ENCODE measurements around the gene PRRC2B. TPM values are rescaled to one million over a fixed set of nuclear protein-coding genes. Genes with fewer than 3 reads are reported as not detected.

Gene PRRC2B
- total and polyA plus RNA-seq, 2 of the 13 experiments (the other 11 are each of a cell fraction or from before 2014, with no cell fraction given) = 20.8 to 37.4 TPM

DNA sequence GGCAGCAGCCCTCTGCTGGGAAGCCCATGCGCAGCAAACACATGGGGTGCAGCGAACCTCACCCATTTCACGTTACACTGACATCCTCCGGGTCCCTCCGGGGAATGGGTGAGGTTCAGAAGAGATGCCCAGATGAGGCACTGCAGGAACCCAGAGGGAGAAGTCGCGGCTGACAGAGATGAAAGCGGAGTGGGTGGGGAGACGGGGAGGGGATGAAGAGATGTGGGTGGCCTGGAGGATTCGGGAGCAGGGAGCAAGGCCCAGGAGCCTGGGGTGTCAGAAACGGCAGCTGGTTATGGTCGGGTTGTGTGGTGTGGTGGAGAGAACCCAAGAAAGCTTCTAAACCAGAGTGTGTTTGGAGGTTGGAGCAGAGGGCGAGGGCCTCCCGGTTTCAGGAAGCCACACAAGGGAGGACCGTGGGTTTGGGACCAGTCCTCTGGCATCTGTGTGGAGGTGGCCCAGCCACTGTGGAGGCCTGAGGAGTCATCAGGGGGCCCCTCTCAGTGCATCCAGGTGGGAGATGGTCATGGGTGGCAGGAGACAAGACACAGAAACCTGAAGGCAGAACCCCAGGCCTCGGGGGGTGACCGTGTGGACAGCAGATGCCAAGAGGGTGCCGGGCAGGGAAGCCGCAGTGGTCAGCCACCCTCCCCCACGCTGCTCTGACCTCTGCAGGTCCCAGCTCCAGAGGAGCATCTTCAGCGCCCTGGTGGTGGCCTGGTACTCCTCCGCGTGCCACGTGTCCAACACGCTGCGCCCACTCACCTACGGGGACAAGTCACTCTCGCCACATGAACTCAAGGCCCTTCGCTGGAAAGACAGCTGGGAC lies 128.6 kb downstream of the PRRC2B start:
- Histone ChIP-seq H3K27ac (ENCODE audit: extremely low read length, insufficient read depth, low read length) (no peak overlapping the region), H3K9me3 (ENCODE audit: low read length) (no peaks in the 10 kb centered on the region), H3K4me2 (ENCODE audit: low read depth, low read length) (no peak overlapping the region), H3K36me3 (replicated peaks in 1 of 2; ENCODE audit: control insufficient read depth in 1 of 2, insufficient read depth in 2 of 2, low read length in 2 of 2) (peaks cover 19 to 50% of the 10 kb centered on the region in 2 experiments), H2AFZ (ENCODE audit: low read length) (no peak overlapping the region), H4K20me1 (ENCODE audit: insufficient read depth, low read length) (no peaks in the 10 kb centered on the region), H3K79me2 (ENCODE audit: insufficient read depth, low read length) (no peaks in the 10 kb centered on the region), H3K9ac (ENCODE audit: insufficient read depth, low read depth, low read length) (no peak overlapping the region), H3K4me3 (replicated peaks in 1 of 3; ENCODE audit: insufficient read depth in 1 of 3, low read depth in 2 of 3, low read length in 3 of 3) (no peak overlapping the region), H3K4me1 (ENCODE audit: insufficient read depth, low read length) (no peaks in the 10 kb centered on the region), H3K27me3 (ENCODE audit: control insufficient read depth in 1 of 2, insufficient read depth in 2 of 2, low read length in 2 of 2) (no peaks in the 10 kb centered on the region)
- ATAC-seq (peak; percentile 18; the same call in 2 of the 3 replicates), DNase-seq (ENCODE audit: low spot score) (no peak), FAIRE-seq (no peak)
- no TSS peak for BruUV-seq (replicated peaks)
- in situ Hi-C loops (cut with HindIII; ENCODE audit: extremely low pct_ligation_motif_present, low pct_unique_long_range_greater_than_20kb) = no loop called here
- no peak for TF ChIP-seq GPN1 (CRISPR knock-in tag; IDR thresholded peaks at IDR 0.05; ENCODE audit: borderline replicate concordance)
- TF ChIP-seq POLR2A (IDR thresholded peaks at IDR 0.05; ENCODE audit: insufficient read depth in 1 of 2, low read depth in 2 of 2, low read length in 2 of 2) = peak in 1 of 2 experiments; percentile 38; a peak in 1 of 4 replicates
- peak; percentile 56 for TF ChIP-seq AGO2 (optimal IDR thresholded peaks at IDR 0.05; ENCODE audit: low read depth, low read length)
- intact Hi-C loops (cut with micrococcal nuclease; ENCODE audit: unreplicated experiment) = no loop called here
- 96% methylated on average over 23 of the region's 29 CpGs for WGBS (ENCODE audit: low lambda C conversion rate)
- POLR2A ChIA-PET = no interaction called here
- CTCF ChIA-PET (ENCODE audit: low intra/inter-chr PET ratio, low total read pairs) = no interaction called here

DNA sequence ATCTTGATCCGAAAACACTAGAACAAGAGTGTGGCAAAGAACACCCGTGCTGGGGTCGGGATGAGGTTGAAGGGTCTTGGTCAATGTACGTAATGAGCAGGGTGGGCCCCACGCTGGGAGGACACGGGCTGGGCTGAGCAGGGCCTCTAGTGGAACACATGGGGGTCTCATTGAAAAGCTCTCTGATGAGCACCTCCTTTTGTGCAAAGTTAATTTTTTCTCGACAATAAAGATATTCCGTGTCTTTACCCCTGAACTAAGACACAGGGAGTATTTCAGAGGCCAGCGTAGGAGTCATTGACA lies 129.2 kb downstream of the PRRC2B start:
- H3K4me3 ChIP-seq (replicated peaks in 1 of 3; ENCODE audit: insufficient read depth in 1 of 3, low read depth in 2 of 3, low read length in 3 of 3) = no peak overlapping the region
- BruUV-seq (replicated peaks) = no TSS peak
- H2AFZ ChIP-seq (ENCODE audit: low read length) = no peak overlapping the region
- intact Hi-C loops (cut with micrococcal nuclease; ENCODE audit: unreplicated experiment) (no loop called here), in situ Hi-C loops (cut with HindIII; ENCODE audit: extremely low pct_ligation_motif_present, low pct_unique_long_range_greater_than_20kb) (no loop called here)
- H3K4me1 ChIP-seq (ENCODE audit: insufficient read depth, low read length) = no peaks in the 10 kb centered on the region
- H3K79me2 ChIP-seq (ENCODE audit: insufficient read depth, low read length) = no peaks in the 10 kb centered on the region
- H3K27ac ChIP-seq (ENCODE audit: extremely low read length, insufficient read depth, low read length) = no peak overlapping the region
- FAIRE-seq = no peak
- H3K27me3 ChIP-seq (ENCODE audit: control insufficient read depth in 1 of 2, insufficient read depth in 2 of 2, low read length in 2 of 2) = no peaks in the 10 kb centered on the region
- no peak overlapping the region for H3K4me2 ChIP-seq (ENCODE audit: low read depth, low read length)
- CTCF ChIA-PET (ENCODE audit: low intra/inter-chr PET ratio, low total read pairs) = no interaction called here
- 97% methylated on average over 9 of the region's 9 CpGs for WGBS (ENCODE audit: low lambda C conversion rate)
- no peak overlapping the region for H3K9ac ChIP-seq (ENCODE audit: insufficient read depth, low read depth, low read length)
- no peaks in the 10 kb centered on the region for H3K9me3 ChIP-seq (ENCODE audit: low read length)
- ATAC-seq = no peak
- H3K36me3 ChIP-seq (replicated peaks in 1 of 2; ENCODE audit: control insufficient read depth in 1 of 2, insufficient read depth in 2 of 2, low read length in 2 of 2) = peaks cover 19 to 48% of the 10 kb centered on the region in 2 experiments
- H4K20me1 ChIP-seq (ENCODE audit: insufficient read depth, low read length) = no peaks in the 10 kb centered on the region
- POLR2A ChIA-PET = no interaction called here
- no peak for DNase-seq (ENCODE audit: low spot score)
- TF ChIP-seq POLR2G (IDR thresholded peaks at IDR 0.05; ENCODE audit: low read depth, low read length) = 0 out of 2 replicates have a peak, but pooled peaks have one; percentile 5
- peak; percentile 44 for TF ChIP-seq AGO2 (optimal IDR thresholded peaks at IDR 0.05; ENCODE audit: low read depth, low read length)
- 0 out of 4 replicates have a peak, but pooled peaks of 1 of the 2 experiments have one; percentile 6 for TF ChIP-seq POLR2A (IDR thresholded peaks at IDR 0.05; ENCODE audit: insufficient read depth in 1 of 2, low read depth in 2 of 2, low read length in 2 of 2)
- no peak for TF ChIP-seq SMC3 (IDR thresholded peaks at IDR 0.05; ENCODE audit: low read length)
- TF ChIP-seq ZBTB38 (CRISPR knock-in tag; IDR thresholded peaks at IDR 0.05) = no peak
- no peak for TF ChIP-seq RNF219 (CRISPR knock-in tag; IDR thresholded peaks at IDR 0.05)
- TF ChIP-seq CERS6 (CRISPR knock-in tag; IDR thresholded peaks at IDR 0.05) = no peak
- TF ChIP-seq ARID2 (CRISPR knock-in tag; IDR thresholded peaks at IDR 0.05; ENCODE audit: borderline replicate concordance) = no peak
